ENCODE data around the gene ACRBP. TPM values are rescaled to one million over a fixed set of nuclear protein-coding genes. Genes with fewer than 3 reads are reported as not detected.

ACRBP gene
- total and polyA plus RNA-seq, 4 donors = 0.39 to 1.5 (median 0.65) TPM

GRCh38 chr12:6592087-6592486 is 55.1 kb downstream of the ACRBP start:
- Histone ChIP-seq H3K36me3 (ENCODE audit: control insufficient read depth in 4 of 4, insufficient read depth in 3 of 4, low read depth in 1 of 4, low read length in 3 of 4) (peaks cover 51 to 78% (median 72%) of the 10 kb centered on the region in 4 donors), H3K9me3 (ENCODE audit: control insufficient read depth in 4 of 4, low read length in 3 of 4) (no peaks in the 10 kb centered on the region), H3K4me3 (ENCODE audit: low read depth in 1 of 3, low read length in 3 of 3) (no peak overlapping the region), H3K27ac (ENCODE audit: low read depth in 1 of 2, low read length in 2 of 2) (no peak overlapping the region), H3K9ac (ENCODE audit: low read depth in 1 of 2, low read length in 2 of 2) (no peak overlapping the region), H3K27me3 (ENCODE audit: control insufficient read depth in 4 of 4, insufficient read depth in 4 of 4, low read length in 3 of 4) (no peaks in the 10 kb centered on the region), H3K4me1 (ENCODE audit: control insufficient read depth in 4 of 4, insufficient read depth in 4 of 4, low read length in 3 of 4) (no peaks in the 10 kb centered on the region)
- TF ChIP-seq HNF4A (conservative IDR thresholded peaks at IDR 0.05) = no peak
- no peak for TF ChIP-seq REST (IDR thresholded peaks at IDR 0.05)
- no peak for TF ChIP-seq GABPA (IDR thresholded peaks at IDR 0.05 in 1 of 2, conservative IDR thresholded peaks at IDR 0.05 in 1 of 2)
- TF ChIP-seq, protein P1, sequence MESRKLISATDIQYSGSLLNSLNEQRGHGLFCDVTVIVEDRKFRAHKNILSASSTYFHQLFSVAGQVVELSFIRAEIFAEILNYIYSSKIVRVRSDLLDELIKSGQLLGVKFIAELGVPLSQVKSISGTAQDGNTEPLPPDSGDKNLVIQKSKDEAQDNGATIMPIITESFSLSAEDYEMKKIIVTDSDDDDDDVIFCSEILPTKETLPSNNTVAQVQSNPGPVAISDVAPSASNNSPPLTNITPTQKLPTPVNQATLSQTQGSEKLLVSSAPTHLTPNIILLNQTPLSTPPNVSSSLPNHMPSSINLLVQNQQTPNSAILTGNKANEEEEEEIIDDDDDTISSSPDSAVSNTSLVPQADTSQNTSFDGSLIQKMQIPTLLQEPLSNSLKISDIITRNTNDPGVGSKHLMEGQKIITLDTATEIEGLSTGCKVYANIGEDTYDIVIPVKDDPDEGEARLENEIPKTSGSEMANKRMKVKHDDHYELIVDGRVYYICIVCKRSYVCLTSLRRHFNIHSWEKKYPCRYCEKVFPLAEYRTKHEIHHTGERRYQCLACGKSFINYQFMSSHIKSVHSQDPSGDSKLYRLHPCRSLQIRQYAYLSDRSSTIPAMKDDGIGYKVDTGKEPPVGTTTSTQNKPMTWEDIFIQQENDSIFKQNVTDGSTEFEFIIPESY (IDR thresholded peaks at IDR 0.05) = no peak
- no peak for TF ChIP-seq CTCF (IDR thresholded peaks at IDR 0.05; ENCODE audit: low read depth, low read length, missing input control)
- no peak for TF ChIP-seq SP1 (IDR thresholded peaks at IDR 0.05)
- TF ChIP-seq RXRA (IDR thresholded peaks at IDR 0.05) = no peak
- TF ChIP-seq JUND (IDR thresholded peaks at IDR 0.05) = no peak
- TF ChIP-seq, protein P2, sequence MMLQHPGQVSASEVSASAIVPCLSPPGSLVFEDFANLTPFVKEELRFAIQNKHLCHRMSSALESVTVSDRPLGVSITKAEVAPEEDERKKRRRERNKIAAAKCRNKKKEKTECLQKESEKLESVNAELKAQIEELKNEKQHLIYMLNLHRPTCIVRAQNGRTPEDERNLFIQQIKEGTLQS (IDR thresholded peaks at IDR 0.05) = no peak
- no peak for TF ChIP-seq NR2F2 (IDR thresholded peaks at IDR 0.05)
- no peak for TF ChIP-seq HNF4G (IDR thresholded peaks at IDR 0.05)
- no peak for TF ChIP-seq RAD21 (IDR thresholded peaks at IDR 0.05)
- TF ChIP-seq FOXA2 (IDR thresholded peaks at IDR 0.05) = no peak
- DNase-seq (ENCODE audit: low spot score) = no peak
- WGBS = 91% methylated on average over 8 of the region's 8 CpGs

Other genes with a start within 250 kb of the ACRBP start
- gene CD27, start 202.5 kb downstream of the ACRBP start, total RNA-seq = under 1 TPM; 0.28 to 0.67 TPM
- gene CD27, start 202.5 kb downstream of the ACRBP start, polyA plus RNA-seq = 1 to 10 TPM in 1 of 2 donors, under 1 TPM in 1; 0.58 to 2.5 TPM
- 10 to 100 TPM in 1 of 2 donors, 1 to 10 TPM in 1; 9.5 to 32.9 TPM for gene TAPBPL, start 195.4 kb downstream of the ACRBP start, total RNA-seq
- gene TAPBPL, start 195.4 kb downstream of the ACRBP start, polyA plus RNA-seq = 10 to 100 TPM; 16.5 to 21.5 TPM
- 1 to 10 TPM; 5.8 to 6.4 TPM for gene VAMP1, start 176.8 kb downstream of the ACRBP start, total RNA-seq
- 1 to 10 TPM; 2.4 to 4.2 TPM for gene VAMP1, start 176.8 kb downstream of the ACRBP start, polyA plus RNA-seq
- gene MRPL51, start 154.2 kb downstream of the ACRBP start, total RNA-seq = 10 to 100 TPM; 37.6 to 38.6 TPM
- 100 to 1,000 TPM in 1 of 2 donors, 10 to 100 TPM in 1; 57.4 to 163 TPM for gene MRPL51, start 154.2 kb downstream of the ACRBP start, polyA plus RNA-seq
- 10 to 100 TPM in 1 of 2 donors, 1 to 10 TPM in 1; 10.0 to 55.1 TPM for gene NCAPD2, start 153.3 kb downstream of the ACRBP start, total RNA-seq
- gene NCAPD2, start 153.3 kb downstream of the ACRBP start, polyA plus RNA-seq = 1 to 10 TPM; 2.0 to 4.9 TPM
- 1,000 to 10,000 TPM; 1,234 to 1,389 TPM for gene GAPDH, start 112.9 kb downstream of the ACRBP start, total RNA-seq
- 1,000 to 10,000 TPM; 1,299 to 2,082 TPM for gene GAPDH, start 112.9 kb downstream of the ACRBP start, polyA plus RNA-seq
- gene IFFO1, start 91.4 kb downstream of the ACRBP start, total RNA-seq = 1 to 10 TPM; 4.8 to 5.9 TPM
- 1 to 10 TPM; 5.9 to 7.6 TPM for gene IFFO1, start 91.4 kb downstream of the ACRBP start, polyA plus RNA-seq
- gene NOP2, start 79.1 kb downstream of the ACRBP start, total RNA-seq = 10 to 100 TPM in 1 of 2 donors, 1 to 10 TPM in 1; 4.8 to 22.3 TPM
- gene NOP2, start 79.1 kb downstream of the ACRBP start, polyA plus RNA-seq = 10 to 100 TPM; 12.5 to 15.6 TPM
- 100 to 1,000 TPM; 101 TPM for gene CHD4, start 40.1 kb downstream of the ACRBP start, total RNA-seq
- gene CHD4, start 40.1 kb downstream of the ACRBP start, polyA plus RNA-seq = 10 to 100 TPM; 53.6 to 53.8 TPM
- gene LPAR5, start 11.5 kb downstream of the ACRBP start, total RNA-seq = 1 to 10 TPM in 1 of 2 donors, under 1 TPM in 1; 0.84 to 2.0 TPM
- 1 to 10 TPM in 1 of 2 donors, under 1 TPM in 1; 0.58 to 1.3 TPM for gene LPAR5, start 11.5 kb downstream of the ACRBP start, polyA plus RNA-seq
- 10 to 100 TPM; 14.9 to 15.5 TPM for gene ING4, start 15.7 kb upstream of the ACRBP start, total RNA-seq
- gene ING4, start 15.7 kb upstream of the ACRBP start, polyA plus RNA-seq = 10 to 100 TPM; 13.9 to 18.1 TPM
- 10 to 100 TPM in 1 of 2 donors, 1 to 10 TPM in 1; 8.5 to 11.5 TPM for gene ZNF384, start 41.9 kb upstream of the ACRBP start, total RNA-seq
- gene ZNF384, start 41.9 kb upstream of the ACRBP start, polyA plus RNA-seq = 10 to 100 TPM in 1 of 2 donors, 1 to 10 TPM in 1; 3.9 to 12.7 TPM
- not detected for gene PIANP, start 53.4 kb upstream of the ACRBP start, total RNA-seq
- under 1 TPM in 1 of 2 donors, not detected in 1; 0.03 TPM for gene PIANP, start 53.4 kb upstream of the ACRBP start, polyA plus RNA-seq
- gene COPS7A, start 76.6 kb upstream of the ACRBP start, total RNA-seq = 10 to 100 TPM; 26.0 to 31.3 TPM
- gene COPS7A, start 76.6 kb upstream of the ACRBP start, polyA plus RNA-seq = 10 to 100 TPM; 33.5 to 37.7 TPM
- 100 to 1,000 TPM in 1 of 2 donors, 10 to 100 TPM in 1; 59.6 to 131 TPM for gene MLF2, start 105.7 kb upstream of the ACRBP start, total RNA-seq
- 100 to 1,000 TPM; 194 to 235 TPM for gene MLF2, start 105.7 kb upstream of the ACRBP start, polyA plus RNA-seq
- 100 to 1,000 TPM in 1 of 2 donors, 10 to 100 TPM in 1; 26.3 to 106 TPM for gene PTMS, start 118.9 kb upstream of the ACRBP start, total RNA-seq
- 100 to 1,000 TPM; 103 to 261 TPM for gene PTMS, start 118.9 kb upstream of the ACRBP start, polyA plus RNA-seq
- under 1 TPM; 0.14 to 0.42 TPM for gene LAG3, start 125.1 kb upstream of the ACRBP start, total RNA-seq
- gene LAG3, start 125.1 kb upstream of the ACRBP start, polyA plus RNA-seq = 1 to 10 TPM in 1 of 2 donors, under 1 TPM in 1; 0.53 to 1.2 TPM
- gene CD4, start 142.1 kb upstream of the ACRBP start, total RNA-seq = 10 to 100 TPM; 22.5 to 44.8 TPM
- 10 to 100 TPM; 15.9 to 41.5 TPM for gene CD4, start 142.1 kb upstream of the ACRBP start, polyA plus RNA-seq
- gene GPR162, start 174.4 kb upstream of the ACRBP start, total RNA-seq = 1 to 10 TPM in 1 of 2 donors, under 1 TPM in 1; 0.59 to 2.1 TPM
- 1 to 10 TPM; 1.4 to 2.4 TPM for gene GPR162, start 174.4 kb upstream of the ACRBP start, polyA plus RNA-seq
- 1 to 10 TPM; 1.5 to 1.9 TPM for gene P3H3, start 181.0 kb upstream of the ACRBP start, total RNA-seq
- gene P3H3, start 181.0 kb upstream of the ACRBP start, polyA plus RNA-seq = 1 to 10 TPM in 1 of 2 donors, under 1 TPM in 1; 0.42 to 1.7 TPM
- gene GNB3, start 193.5 kb upstream of the ACRBP start, total RNA-seq = under 1 TPM in 1 of 2 donors, not detected in 1; under 0.01 TPM
- gene GNB3, start 193.5 kb upstream of the ACRBP start, polyA plus RNA-seq = under 1 TPM in 1 of 2 donors, not detected in 1; 0.12 TPM
- 10 to 100 TPM in 1 of 2 donors, under 1 TPM in 1; 0.25 to 26.0 TPM for gene CDCA3, start 203.9 kb upstream of the ACRBP start, total RNA-seq
- 1 to 10 TPM; 1.3 to 3.9 TPM for gene CDCA3, start 203.9 kb upstream of the ACRBP start, polyA plus RNA-seq
- gene USP5, start 204.7 kb upstream of the ACRBP start, total RNA-seq = 10 to 100 TPM; 39.8 to 41.0 TPM
- gene USP5, start 204.7 kb upstream of the ACRBP start, polyA plus RNA-seq = 10 to 100 TPM; 15.2 to 31.6 TPM
- gene TPI1, start 220.1 kb upstream of the ACRBP start, total RNA-seq = 100 to 1,000 TPM; 190 to 252 TPM
- gene TPI1, start 220.1 kb upstream of the ACRBP start, polyA plus RNA-seq = 100 to 1,000 TPM; 540 to 547 TPM
- 1 to 10 TPM; 3.2 to 4.3 TPM for gene SPSB2, start 225.9 kb upstream of the ACRBP start, total RNA-seq
- gene SPSB2, start 225.9 kb upstream of the ACRBP start, polyA plus RNA-seq = 1 to 10 TPM; 3.9 to 4.6 TPM